NCI-H526 (cell line): ENCODE data around the gene VAT1L.

ENCODE experiments used
- DNase-seq, 2 experiments: peaks; one replicate each; lab custom pipeline; 2025; lab: John Stamatoyannopoulos, UW

Gene VAT1L, protein sequence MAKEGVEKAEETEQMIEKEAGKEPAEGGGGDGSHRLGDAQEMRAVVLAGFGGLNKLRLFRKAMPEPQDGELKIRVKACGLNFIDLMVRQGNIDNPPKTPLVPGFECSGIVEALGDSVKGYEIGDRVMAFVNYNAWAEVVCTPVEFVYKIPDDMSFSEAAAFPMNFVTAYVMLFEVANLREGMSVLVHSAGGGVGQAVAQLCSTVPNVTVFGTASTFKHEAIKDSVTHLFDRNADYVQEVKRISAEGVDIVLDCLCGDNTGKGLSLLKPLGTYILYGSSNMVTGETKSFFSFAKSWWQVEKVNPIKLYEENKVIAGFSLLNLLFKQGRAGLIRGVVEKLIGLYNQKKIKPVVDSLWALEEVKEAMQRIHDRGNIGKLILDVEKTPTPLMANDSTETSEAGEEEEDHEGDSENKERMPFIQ

DNA sequence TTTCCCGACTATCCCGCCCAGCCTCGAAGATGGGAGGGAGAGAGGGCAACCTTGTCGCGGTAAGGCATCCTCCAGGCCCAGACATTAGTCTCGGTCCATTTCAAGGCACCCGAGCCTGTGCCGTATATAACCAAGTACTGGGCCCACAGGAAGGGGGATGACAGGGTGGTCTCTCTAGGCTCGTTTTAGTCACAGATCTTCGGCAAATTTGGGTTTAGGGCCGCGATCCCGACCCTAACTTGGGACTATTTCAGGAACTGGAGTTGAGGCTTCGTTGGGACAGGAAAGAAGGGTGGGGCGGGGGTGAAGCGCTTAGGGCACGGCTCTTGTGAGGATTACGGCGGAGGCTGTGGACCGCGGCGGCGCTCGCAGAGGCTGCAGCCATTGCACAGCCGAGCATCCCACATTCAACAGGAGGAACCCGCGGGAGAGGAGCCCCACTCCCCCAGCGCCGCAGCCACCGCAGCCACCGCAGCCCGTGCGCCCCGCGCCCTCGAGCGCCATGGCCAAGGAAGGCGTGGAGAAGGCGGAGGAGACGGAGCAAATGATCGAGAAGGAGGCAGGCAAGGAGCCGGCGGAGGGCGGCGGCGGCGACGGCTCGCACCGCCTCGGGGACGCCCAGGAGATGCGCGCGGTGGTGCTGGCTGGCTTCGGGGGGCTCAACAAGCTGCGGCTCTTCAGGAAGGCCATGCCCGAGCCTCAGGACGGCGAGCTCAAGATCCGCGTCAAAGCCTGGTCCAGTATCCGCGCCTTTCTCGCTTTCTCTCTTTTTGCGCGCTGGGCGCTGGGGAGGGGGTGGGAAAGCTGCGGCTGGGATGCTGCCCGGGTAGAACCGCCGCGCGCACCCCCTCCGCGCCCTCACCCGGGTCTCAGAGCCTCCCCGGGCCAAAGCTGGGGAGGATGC, at the start of gene VAT1L:
VAT1L (plus strand) TSS at position 384 of the 904 bp plus-strand sequence; CDS start at position 503, 119 bp downstream.
- peak; percentile 11 to 58 for DNase-seq

DNA sequence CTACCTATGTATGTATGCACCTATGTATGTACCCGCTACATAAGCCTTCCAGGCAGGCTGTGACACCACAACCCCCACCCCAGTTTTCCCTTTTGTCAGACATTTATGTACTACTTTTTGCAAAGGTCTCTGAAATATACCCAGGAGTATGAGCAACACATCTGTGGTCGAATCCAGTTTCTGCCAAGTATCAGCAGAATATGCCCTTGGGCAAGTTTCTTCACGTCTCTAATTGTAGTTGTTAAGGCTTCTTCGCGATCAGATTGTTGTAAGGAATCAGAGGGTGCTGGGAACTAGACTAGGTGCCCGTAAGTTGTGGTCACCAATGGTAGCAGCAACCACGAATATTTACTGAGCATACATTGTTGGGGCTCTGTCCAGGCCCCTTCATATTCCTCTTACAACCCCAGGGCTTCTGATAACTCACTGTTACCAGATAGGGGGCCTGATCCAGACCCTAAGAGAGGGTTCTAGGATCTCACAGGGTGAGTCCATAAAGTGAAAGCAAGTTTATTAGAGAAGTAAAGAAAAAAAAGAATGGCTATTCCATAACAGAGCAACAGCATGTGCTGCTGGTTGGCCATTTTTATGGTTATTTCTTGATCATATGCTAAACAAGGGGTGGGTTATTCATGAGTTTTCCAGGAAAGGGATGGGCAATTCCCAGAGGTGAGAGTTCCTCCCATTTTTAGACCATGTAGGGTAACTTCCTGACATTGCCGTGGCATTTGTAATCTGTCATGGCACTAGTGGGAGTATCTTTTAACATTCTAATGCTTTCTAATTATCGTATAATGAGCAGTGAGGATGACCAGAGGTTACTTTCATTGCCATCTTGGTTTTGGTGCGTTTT, 49.4 kb upstream of the VAT1L start:
- DNase-seq: no peak

DNA sequence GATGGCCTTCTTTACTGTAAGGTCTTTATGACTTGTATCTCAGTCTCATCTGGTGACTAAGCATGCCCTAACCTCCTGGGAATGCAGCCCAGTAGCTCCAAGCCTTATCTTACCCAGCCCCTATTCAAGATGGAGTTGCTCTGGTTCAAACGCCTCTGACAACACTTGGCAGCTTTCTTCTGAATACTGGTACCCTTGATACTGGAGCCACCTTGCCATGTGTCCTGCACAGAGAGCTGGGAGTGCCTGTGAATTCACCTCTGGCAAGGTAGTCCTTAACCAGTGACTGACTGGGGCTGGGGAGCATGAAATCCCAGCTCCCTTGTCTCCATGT, 48.8 kb upstream of the VAT1L start:
- DNase-seq: no peak

DNA sequence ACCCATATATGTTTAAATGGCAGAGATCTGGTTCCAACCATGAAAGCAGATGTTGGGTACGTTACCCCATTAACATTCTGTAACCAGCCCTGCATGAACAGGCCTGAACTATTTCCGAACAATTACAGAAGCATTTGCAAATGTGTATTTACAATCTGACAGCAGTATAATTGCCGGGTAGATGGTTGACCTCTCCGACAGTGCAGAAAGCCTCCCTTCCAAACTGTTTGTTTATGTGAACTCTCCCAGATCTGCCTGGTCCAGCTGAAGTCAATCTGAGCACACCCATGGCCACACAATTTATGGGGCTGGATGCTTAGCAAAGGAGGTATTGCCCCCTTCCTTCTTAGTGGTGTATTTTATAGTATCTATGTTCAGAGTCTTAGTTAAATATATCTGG, 44.2 kb upstream of the VAT1L start:
- DNase-seq: no peak

DNA sequence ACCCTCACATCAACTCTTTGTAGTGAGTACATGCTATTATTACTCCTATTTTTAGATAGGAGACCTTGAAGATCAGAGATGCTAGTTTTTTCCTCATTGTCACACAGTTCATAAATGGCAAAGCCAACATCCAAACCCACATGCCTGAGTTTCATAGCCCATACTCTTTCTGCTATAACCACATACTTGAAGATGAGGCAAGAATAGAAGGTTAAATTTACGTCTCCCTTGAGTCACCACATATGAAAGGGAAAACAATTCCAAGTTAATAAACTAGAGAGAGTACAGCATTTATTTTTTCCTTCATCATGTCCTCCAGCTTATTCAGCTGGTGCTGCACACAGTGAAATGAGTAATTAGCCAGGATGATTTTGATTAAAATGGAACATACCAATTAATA, 42.4 kb upstream of the VAT1L start:
- DNase-seq: no peak

DNA sequence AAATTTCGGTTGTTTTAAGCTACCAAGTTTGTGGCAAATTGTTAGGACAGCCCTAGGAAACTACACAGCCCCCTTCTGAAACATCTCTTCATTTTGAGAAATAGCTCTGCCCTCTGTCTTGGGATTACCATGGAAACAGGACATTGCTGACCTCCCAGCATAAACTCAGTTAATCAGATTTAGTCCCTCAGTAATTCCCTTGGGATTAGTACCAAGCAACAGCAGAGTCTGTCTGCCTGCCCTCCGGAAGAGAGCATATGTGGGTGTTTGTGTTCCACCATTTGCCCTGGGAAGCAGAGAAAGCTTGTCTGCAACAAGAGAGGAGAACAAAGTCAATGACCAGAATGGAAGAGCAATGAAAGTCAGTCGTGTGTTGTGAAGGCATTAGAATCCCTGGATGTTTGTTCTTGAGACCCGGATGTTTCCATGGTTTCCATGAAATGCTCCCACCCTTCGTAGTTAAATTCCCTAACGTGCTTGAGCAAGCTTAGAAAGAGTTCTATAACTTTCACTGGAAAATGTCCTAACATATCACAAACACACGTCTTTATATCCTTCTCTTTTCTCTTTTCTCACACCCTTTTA, 39.9 kb upstream of the VAT1L start:
- no peak for DNase-seq

DNA sequence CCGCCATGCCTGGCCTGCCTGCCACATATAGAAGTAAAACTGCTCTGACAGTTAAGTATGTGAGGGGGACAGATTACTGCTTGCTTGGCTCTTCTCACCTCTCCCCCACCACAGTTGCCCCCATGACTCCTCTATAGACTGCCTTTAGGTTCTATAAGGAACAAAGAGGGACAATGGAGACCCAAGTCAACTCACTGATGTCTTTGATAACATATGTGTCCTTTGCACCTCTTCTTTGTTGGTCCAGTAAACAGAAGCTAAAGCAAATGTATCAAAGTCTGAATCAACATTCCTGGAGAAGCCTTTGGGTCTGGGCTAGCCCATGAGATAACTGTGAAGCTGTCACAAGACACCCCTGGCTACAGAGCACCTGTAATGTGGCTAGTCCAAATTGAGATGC, 38.9 kb upstream of the VAT1L start:
- DNase-seq: no peak

DNA sequence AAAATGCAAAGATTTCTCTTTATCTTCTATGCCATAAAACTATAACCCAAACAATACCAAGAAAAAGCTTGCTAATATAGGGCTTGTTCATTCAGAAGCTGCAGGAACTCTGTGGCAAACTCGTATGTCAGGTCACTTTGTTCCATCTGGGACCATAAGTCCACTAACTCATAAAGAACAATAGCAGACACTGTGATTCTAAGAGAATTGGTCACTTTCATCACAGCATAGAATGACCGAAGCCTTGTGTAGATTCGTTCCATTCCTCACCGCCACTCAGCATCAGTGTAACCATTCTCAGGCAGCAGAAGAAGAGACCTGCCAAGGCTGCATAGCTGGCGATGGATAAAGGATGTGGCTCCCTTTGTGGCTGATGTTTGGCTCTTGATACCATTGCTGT, 30.3 kb upstream of the VAT1L start:
- DNase-seq: no peak

DNA sequence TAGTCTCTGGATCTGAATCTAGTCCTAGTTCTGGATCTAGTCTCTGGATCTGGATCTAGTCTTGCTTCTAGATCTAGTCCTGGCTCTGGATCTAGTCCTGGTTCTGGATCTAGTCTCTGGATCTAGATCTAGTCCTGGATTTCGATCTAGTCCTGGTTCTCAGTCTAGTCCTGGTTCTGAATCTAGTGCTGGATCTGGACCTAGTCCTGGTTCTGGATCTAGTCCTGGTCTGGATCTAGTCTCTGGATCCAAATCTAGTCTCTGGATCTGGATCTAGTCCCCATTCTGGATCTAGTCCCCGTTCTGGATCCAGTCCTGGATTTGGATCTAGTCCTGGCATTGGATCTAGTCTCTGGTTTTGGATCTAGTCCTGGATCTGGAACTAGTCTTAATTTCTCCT, 29.9 kb upstream of the VAT1L start:
- no peak for DNase-seq

DNA sequence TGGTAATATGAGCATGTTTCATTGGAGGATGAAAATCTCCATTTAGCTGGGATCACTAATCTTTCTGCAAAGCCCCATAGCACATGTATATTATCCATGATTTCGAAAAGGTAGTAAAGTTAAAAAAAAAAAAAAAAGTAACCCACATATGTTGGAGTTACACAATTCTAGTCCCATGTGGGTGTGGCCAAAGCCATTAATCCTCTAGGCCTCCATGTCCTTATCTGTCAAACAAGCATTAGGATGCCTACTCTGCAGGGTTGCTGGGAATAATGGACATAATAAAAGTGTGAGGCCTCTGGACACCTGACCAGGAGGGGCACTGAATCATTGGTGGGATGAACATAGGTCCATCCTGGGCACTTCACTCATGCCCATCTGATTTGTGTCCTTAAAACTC, 29.2 kb upstream of the VAT1L start:
- no peak for DNase-seq

DNA sequence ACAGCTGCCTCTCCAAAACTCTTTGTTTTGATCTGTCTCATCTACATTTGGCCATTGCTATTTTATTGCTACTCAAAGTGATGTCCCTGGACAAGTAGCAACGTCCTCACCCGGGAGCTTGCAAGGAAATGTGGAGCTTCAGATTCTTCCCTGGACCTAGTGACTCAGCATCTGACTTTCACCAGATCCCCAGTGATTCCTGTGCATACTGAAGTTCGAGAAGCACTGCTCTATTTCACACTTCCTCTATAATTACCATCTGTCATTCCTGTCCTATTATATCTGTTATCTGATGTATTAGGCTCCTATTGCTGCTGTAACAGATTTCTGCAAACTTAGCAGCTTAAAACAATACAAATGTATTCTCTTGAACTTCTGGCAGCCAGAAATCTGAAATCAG, 28.5 kb upstream of the VAT1L start:
- DNase-seq: no peak

DNA sequence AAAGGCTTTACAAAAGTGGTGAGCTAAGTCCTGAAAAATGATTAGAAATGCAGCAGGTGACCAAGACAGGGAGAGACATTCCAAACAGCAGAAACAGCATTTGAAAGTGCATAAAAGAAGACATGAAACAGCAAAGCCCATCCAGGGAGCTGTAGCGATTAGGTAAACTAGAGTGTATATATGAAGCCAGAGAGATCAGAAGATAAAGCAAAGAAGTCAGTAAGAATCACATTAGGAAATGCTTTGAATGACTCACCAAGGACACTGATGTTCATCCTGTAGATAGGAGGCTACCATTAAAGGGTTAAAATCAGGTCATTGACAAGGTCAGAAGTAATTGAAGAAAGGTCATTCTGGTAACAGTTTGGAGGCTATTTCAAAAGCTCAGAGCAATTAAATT, 27.6 kb upstream of the VAT1L start:
- DNase-seq: no peak

DNA sequence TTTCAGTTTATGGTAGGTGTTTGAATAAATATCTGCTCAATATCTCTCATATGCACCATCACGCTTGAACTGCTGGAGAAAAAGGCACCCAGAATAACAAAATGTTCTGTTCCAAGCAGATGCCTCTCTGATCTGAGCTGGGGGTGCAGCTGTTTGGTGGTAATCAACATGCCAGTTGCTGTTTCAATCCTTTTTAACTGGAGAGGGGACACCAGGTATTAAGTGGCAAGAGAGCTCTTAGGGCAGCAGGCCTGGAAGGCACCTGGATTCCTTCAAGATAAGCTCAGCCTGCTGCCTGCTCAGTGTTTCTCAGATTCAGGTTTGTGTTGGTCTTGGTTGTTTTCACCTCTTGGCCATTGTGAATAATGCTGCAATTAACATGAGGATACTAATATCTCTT, 27.2 kb upstream of the VAT1L start:
- no peak for DNase-seq

DNA sequence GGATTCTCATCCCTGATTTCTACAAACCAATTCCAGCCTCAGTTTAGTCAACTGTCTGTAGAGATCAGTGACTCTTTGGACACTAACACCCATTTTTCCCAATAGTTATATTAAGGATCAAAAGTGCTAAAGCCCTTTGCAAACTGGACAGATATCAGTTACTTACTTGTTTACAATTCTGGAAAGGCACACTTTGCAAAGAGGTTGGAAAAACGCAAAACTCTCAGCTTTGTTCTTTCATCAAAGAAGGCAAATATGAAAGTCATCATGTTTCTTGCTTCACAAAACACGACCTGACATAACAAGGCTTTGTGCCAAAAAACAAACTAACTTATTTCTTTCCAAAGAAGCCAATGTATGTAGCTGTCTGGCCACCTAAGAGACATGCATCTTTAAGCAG, 26.1 kb upstream of the VAT1L start:
- no peak for DNase-seq

DNA sequence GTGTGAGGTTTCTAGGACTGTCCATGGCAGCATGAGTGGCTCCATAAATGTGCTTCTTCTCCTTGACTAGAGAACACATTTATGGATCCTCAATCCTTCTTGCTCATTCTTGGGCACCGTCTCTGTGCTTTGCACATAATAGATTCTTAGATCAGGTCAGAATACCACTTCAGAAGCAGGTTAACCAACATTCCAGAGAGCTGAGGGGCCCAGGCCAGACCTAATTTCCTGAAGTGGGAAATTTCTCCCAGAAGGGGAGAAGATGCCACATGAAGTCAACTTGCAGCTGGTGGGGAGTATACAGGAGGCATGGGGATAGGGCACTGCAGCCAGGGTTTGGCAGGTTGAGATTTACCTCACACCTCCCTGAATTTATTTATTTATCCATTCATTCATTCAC, 24.4 kb upstream of the VAT1L start:
- no peak for DNase-seq

DNA sequence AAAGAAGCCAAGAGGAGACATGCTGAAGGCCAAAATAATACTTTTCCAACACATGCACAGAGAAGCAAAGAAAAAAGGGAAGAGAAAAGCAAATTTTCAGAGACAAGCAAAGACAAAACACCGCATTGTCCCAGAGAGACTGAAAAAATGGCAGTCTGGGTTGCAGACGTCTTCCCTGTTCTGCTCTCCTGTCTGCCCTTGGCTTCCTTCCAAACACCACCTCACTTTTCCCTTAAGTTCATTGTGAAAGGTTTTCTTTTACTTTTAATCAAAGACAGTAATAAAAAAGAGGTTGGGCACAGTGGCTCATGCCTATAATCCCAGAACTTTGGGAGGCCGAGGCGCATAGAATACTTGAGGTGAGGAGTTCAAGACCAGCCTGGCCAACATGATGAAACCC, 21.2 kb upstream of the VAT1L start:
- no peak for DNase-seq

DNA sequence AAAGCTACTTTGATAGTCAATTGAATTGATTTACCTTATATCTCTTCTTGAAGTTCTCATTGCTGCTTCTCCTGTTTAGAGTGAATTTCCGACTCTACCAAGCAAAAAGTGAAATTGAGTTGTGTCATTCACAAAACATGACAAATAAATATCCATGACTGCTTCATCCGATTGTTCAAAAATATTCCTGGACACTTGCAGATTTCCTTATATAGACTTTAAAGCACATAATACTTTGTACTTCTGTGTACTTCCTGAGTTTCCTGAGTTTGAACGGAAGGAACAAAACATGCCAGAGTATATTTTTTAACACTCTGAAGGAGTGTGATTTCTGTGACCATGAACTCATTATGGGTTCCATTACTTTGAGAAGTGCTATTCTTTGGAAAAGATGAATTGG, 20.5 kb upstream of the VAT1L start:
- DNase-seq: no peak

DNA sequence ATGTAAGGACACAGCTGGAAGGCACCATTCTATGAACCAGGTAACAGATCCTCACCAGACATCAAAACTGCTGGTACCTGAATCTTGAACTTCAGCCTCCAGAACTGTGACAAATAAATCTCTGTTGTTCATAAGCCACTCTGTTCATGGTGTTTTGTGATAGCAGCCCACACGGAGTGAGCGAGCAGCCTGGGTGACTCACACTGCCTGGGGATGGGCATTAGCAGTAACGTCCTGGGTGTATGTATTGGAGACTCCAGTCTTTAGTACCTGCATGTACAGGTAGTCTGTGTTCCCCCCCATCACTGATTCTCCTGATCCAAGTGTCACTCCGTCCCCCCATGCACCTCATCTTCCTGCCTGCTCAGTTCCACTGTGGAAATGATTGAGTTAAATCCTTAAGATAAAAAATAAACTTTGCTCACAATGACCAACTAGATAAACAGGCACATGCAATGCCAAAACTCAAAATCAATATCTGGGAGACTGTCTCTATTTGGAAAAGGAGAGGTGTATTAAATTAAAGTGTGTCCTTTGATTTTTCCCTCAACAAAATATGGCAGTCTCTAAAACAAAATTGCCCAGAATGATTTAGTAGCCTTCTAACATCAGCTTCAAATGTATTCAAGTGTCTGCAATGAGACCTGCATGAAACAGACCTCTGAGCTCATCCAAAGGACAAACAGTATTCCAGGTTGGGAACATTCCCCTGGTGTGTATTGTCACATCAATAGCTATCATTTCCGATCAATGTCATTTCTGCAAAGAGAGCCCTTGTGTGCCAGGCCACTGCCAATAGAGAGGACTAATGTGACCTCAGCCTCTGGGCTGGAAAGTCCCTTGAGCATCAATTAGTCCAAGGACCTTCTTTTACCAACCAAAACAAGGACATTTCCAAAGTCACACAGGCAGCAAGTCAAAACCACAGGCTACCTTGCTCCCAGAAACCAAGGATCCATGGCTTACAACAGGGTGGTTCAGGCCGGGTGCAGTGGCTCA, 12.2 kb upstream of the VAT1L start:
- DNase-seq: no peak

DNA sequence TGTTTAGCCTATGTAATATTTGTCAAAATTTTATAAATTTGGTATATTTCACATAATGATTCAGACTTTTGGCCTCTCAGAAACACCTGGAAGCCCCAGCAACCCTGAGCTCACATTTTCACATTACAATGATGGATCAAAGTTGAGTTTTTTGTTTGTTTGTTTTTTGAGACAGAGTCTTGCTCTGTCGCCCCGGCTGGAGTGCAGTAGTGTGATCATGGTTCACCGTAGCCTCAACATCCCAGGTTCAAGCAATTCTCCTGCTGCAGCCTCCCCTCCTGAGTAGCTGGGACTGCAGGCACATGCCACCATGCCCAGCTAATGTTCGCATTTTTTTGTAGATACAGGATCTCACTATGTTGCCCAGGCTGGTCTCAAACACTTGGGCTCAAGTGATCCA, 10.6 kb upstream of the VAT1L start:
- no peak for DNase-seq

DNA sequence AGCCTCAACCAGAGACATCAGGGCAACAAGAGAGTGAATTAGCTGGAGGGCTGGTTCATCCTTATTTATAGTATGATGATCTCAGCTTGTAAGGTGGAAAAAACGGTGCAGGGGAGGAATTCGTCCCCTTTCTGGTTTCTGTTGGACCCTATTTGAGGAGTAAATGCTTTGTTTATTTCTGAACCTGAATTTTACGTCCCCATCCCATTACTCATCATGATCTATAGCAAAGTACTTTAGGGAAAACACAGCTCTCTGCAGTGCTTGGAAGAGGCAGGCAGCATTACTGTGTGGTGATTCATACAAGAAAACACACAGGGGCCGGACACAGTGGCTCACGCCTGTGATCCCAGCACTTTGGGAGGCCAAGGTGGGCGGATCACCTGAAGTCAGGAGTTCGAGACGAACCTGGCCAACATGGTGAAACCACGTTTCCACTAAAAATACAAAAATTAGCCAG, 8.0 kb upstream of the VAT1L start:
- DNase-seq: no peak

DNA sequence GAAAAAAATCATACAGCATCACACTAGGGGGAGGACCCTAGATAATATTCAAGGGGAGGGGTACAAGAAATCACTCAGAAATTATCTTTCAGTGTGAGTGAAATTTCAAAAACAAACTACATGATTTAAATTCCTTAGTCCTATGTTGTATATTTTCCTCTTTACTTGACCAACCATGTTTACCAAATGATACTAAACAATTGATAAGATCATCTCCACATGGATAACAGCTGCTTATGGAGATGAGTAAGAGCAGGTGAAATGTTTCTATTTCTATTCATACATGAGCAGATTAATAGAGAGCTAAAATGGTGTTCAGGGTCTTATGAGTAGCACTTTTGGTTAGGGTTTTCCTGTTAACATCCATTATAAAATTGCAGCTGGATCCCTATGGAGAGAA, 7.3 kb upstream of the VAT1L start:
- no peak for DNase-seq
